Measurements from ENCODE around the gene CHD9. TPM values are rescaled to one million over a fixed set of nuclear protein-coding genes. Genes with fewer than 3 reads are reported as not detected.

The CHD9 gene
- total and polyA plus RNA-seq, 9 of the 15 experiments (the other 6 are each of a cell fraction or from before 2014, with no cell fraction given): 29.0 to 69.3 (median 40.6) TPM

DNA sequence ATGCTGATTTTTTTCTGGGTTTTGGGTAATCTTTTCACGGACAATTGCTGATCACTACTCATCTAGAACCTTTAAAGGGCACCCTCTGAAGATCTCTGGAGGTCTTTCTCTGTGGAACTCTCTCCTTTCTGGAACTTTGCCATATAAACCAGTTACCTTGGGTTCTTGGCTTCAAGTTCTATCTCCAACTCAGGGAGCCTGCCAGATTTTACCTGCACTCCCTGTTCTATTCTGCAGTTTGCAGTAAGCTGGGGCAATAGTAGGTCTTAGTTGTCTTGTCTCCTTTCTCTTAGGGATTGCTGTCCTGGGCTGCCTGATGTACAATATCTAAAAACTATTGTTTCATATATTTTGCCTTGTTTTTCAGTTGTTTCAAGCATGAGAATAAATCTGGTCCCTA is 120.3 kb downstream of the CHD9 start (continued):
- TF ChIP-seq ESRRB (CRISPR knock-in tag; IDR thresholded peaks at IDR 0.05; ENCODE audit: borderline replicate concordance): no peak
- TF ChIP-seq SIRT6 (IDR thresholded peaks at IDR 0.05; ENCODE audit: low read depth, low read length): no peak
- TF ChIP-seq SLC30A9 (CRISPR knock-in tag; IDR thresholded peaks at IDR 0.05): no peak
- TF ChIP-seq NR1H2 (CRISPR knock-in tag; IDR thresholded peaks at IDR 0.05): no peak
- TF ChIP-seq ZNF253 (CRISPR knock-in tag; conservative IDR thresholded peaks at IDR 0.05): no peak
- TF ChIP-seq, protein P1, sequence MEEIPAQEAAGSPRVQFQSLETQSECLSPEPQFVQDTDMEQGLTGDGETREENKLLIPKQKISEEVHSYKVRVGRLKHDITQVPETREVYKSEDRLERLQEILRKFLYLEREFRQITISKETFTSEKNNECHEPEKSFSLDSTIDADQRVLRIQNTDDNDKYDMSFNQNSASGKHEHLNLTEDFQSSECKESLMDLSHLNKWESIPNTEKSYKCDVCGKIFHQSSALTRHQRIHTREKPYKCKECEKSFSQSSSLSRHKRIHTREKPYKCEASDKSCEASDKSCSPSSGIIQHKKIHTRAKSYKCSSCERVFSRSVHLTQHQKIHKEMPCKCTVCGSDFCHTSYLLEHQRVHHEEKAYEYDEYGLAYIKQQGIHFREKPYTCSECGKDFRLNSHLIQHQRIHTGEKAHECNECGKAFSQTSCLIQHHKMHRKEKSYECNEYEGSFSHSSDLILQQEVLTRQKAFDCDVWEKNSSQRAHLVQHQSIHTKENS (CRISPR knock-in tag; IDR thresholded peaks at IDR 0.05): no peak

DNA sequence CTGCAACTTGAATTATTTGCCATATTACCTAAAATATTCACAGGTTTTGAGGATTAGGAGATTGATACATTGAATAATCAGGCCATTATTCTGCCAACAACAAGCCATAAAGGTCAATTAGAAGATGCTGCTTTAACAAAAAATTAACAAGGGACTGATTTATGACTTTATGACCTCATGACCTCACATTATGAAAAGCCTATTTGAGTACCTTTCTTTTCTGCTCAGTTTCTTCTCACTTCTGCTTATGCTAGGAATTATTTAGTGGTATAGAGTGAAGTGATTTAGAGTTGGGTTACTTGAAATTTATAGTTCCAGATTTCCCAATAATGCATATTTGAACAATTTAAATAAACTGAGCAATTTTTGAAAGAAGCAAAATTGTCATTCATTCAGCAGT is 121.6 kb downstream of the CHD9 start:
- Histone ChIP-seq H3K4me2 (ENCODE audit: insufficient read depth, low read length) (no peak overlapping the region), H3K9me1 (ENCODE audit: control insufficient read depth, insufficient read depth, low read length) (no peaks in the 10 kb centered on the region), H3K4me3 (no peak overlapping the region), H3K27ac (ENCODE audit: extremely low read depth, low read depth, low read length) (no peak overlapping the region), H3K79me2 (ENCODE audit: control insufficient read depth, insufficient read depth, low read length) (peaks cover 52% of the 10 kb centered on the region), H3K9ac (ENCODE audit: insufficient read depth in 1 of 2, low read depth in 2 of 2, low read length in 2 of 2) (no peak overlapping the region), H3K36me3 (ENCODE audit: control insufficient read depth, insufficient read depth, low read length) (peaks cover 11% of the 10 kb centered on the region; the same call in 2 of the 3 replicates), H2AFZ (ENCODE audit: low read depth, low read length) (no peak overlapping the region), H3K9me3 (replicated peaks; ENCODE audit: control insufficient read depth, insufficient read depth, low read depth, low read length) (no peaks in the 10 kb centered on the region), H3K27me3 (ENCODE audit: control insufficient read depth in 2 of 2, insufficient read depth in 2 of 2, low read length in 2 of 2) (no peaks in the 10 kb centered on the region), H3K4me1 (replicated peaks in 1 of 2; ENCODE audit: control insufficient read depth in 2 of 2, insufficient read depth in 2 of 2, low read length in 2 of 2) (no peaks in the 10 kb centered on the region), H4K20me1 (replicated peaks; ENCODE audit: control insufficient read depth, insufficient read depth, low read length) (no peaks in the 10 kb centered on the region)
- ATAC-seq (no peak), FAIRE-seq (peak; percentile 23), DNase-seq (ENCODE audit: extremely low read depth in 1 of 4, low spot score in 3 of 4) (no peak)
- in situ Hi-C loops (cut with MboI): no loop called here
- TF ChIP-seq SAFB (IDR thresholded peaks at IDR 0.05; ENCODE audit: borderline replicate concordance, low read depth, low read length): no peak
- no peak for TF ChIP-seq MBD2 (IDR thresholded peaks at IDR 0.05; ENCODE audit: borderline replicate concordance, low read depth)
- TF ChIP-seq, protein P2, sequence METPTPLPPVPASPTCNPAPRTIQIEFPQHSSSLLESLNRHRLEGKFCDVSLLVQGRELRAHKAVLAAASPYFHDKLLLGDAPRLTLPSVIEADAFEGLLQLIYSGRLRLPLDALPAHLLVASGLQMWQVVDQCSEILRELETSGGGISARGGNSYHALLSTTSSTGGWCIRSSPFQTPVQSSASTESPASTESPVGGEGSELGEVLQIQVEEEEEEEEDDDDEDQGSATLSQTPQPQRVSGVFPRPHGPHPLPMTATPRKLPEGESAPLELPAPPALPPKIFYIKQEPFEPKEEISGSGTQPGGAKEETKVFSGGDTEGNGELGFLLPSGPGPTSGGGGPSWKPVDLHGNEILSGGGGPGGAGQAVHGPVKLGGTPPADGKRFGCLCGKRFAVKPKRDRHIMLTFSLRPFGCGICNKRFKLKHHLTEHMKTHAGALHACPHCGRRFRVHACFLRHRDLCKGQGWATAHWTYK (CRISPR knock-in tag; IDR thresholded peaks at IDR 0.05): no peak
- peak; percentile 13 for TF ChIP-seq MEIS2 (IDR thresholded peaks at IDR 0.05; ENCODE audit: partially characterized antibody)
- no peak for TF ChIP-seq FOXK2 (conservative IDR thresholded peaks at IDR 0.05 in 1 of 2, IDR thresholded peaks at IDR 0.05 in 1 of 2; ENCODE audit: low read depth in 2 of 2)
- intact Hi-C loops (cut with micrococcal nuclease): no loop called here
- POLR2A ChIA-PET: interaction anchor here (0.6 kb wide), 1 partner anchor 81 kb away, joined by 3 read pairs; no protein-coding TSS in a partner anchor
- CTCF ChIA-PET (ENCODE audit: low intra/inter-chr PET ratio): no interaction called here
- BruUV-seq (replicated peaks): no TSS peak
